ENCODE measurements around the gene SNRK.

Gene SNRK

GRCh38 chr3:43286115-43286840 lies at the start of gene SNRK:
SNRK (plus strand) TSS chr3:43286540; CDS start chr3:43303204, 16,664 bp downstream.
- peak; percentile 94 for DNase-seq

DNA sequence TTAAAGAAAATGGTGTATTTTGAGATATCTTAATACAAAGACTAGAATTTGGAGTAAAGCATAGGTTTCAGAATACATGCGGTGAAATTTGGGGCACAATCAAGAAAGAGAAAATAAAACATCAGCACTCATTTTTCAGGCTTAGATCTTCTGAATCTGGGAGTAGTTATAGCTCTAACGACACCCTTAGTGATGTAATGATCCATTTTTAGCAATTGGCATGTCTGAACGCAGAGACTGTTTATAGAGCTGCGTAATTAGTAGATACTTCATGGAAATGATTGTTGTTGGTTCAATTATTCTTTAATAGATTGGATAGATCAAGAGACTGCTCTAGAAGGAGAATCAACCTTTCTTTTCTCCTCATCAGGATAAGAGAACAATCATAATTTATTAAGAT lies 47.5 kb upstream of the SNRK start:
- DNase-seq, result no peak

GRCh38 chr3:43239755-43240154 lies 46.6 kb upstream of the SNRK start:
- no peak for DNase-seq

DNA sequence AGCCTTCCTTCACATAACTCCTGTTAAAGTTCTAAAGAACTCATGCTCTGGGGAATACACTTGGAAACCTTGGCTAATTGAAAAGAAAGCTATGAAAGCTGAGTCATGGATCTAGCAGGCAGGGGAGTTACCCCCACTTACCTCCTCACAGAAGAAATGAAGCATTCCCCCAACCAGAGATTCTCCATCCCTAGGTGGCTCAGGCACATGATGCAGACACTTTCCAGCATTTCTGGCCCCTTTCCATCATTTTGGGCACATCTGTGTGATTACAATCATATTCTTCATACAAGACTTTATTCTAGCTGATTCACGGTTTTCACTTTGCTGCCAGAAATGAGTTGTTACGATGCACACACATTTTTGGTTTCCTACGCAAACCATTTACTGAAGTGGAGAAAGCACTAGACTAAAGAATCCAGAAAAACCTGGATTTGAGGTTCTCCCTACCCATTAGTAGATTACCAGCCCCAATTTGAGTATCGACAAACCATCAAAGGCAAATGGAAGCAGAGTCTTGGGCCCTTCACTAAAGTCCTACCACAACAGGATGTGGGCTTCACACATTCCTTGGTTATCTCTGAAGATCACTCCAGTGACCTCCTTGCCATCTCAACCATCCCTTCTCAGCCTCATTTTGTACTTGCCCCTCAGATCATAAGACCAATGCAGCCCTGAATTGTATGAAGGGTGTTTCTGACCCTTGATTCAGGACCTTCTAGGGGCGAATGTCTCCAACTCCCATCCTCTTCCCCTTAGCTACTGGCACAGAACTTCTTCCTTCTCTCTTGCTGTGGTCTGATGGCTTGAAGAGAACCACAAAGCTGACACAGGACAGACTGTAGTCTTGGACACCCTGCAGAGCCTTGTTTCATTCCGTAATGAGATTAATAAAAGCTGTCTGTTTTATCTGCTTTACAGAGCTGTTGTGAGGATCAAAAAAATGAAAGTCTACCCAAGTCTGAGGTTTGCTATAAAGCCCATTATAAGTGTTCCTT lies 42.5 kb upstream of the SNRK start:
- no peak for DNase-seq

DNA sequence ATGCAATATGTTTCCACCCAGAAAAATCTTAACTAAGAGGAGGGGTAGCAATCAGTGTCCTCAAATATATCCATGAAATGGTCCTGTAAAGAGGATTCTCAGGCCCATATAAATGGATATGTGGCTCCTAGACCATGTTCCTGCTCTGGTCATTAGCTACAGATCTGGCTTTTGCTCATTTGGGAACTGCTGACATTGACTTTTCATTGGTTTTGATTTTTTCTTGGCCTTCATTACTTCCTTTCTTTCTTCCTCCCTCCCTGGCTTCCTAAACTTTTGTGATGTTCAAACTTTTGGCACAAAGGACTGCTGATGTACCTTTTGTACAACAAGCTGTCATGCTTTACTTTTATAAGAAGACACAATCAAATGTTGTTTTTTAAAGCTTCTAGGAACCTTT lies 41.6 kb upstream of the SNRK start:
- DNase-seq, result no peak

DNA sequence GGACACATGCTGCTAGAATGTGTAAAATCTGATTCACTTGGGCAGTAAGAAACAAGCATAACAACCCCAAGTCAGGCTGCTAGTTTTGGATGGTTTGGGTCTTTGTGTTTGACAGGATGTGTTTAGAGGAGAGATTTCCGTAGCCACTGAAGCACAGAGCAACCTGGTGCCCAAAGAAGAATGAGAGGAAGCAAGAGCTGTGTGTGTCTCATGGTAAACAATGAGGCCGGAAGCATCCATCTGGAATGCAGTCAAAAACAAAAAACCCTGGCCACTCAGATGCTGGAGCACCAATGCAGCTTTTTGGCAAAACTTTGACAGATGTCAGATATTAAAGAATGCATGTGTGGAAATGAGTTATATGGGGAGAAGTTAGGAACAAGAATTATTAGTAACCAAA lies 39.4 kb upstream of the SNRK start:
- DNase-seq, result no peak

DNA sequence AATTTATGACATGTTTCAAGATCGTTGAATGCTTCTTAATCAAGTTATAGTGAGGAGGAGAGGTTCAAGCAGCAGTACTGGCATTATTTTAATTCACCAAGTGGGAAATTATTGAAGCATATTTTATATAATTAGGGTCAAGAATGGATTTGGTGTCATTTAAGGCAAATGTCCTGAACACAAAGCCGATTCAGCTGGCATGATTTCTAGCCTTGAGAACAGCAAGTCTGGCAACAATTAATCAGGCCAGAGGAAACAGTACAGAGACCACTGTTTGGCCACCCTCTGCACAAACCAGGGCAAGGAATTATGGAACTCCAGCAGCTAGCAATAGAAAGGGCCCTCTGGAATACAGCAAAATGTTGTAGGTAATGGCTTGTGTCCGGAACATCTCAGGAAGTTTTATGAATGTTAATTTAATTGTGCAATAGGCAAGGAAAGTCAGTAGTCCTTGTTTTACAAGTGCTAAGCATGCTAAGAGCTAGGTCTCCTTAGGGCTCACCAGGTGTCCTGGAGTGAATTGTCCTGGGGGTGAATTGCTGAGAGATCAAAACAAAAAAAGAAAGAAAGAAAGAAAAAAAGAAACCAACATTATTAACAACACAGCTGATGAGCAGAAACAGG lies 38.7 kb upstream of the SNRK start:
- DNase-seq, result no peak

DNA sequence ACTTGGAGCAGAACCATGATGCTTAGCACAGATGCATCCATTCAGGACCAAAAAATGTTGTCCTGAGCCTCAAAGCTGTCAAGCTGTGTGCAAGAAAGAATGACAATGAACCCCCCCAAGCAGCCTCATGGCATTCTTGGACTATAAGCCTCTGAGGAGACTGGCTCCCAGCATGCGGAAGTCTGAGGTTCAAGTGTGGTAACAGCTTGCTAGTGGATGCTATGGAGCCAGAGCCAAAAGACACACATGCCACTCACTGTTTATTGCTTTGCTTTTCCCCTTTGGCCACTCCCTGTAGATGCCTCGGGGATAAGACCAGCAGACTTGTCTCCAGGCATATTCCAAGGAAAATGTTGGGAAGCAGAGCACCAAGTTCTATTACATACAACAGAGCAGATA lies 38.2 kb upstream of the SNRK start:
- no peak for DNase-seq

DNA sequence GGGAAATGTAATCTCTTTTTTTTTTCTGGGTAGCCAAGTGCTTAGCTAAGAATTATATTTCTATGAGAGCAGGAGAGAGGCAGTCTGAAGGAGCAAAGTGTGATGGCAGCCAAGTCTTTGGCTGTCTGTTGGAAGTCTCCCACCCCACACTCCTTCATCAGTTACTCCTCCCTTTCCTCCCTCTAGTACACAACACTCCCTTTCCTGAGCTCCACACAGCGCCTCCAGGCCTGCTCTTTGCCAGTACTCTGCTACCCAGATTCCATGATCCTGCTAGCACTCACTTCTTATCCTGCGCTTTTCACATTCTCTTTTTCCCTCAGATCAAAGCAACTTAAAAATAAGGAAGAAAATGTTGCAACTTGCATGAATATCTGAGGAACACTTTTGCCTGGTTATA lies 37.4 kb upstream of the SNRK start:
- no peak for DNase-seq

GRCh38 chr3:43249405-43249804 lies 36.9 kb upstream of the SNRK start:
- DNase-seq, result no peak

DNA sequence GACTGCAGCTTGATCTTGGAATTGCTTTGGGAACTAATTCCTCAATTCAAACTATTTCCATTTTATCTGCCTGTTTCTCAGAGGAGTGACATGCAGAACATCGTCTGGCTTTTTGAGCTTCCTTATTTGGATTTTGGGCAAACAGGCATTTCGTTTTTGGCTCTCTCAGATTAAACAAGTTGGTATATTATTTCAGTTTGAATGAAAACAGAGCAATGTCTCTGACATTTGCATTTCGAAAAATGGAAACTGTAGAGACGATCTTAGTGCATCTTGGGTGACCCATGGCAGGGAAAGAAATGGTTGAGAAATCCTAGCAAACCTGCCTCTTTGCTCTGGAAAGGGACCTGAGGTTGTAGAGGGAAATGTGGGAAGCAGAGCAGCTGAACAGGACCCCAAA lies 33.0 kb upstream of the SNRK start:
- DNase-seq, result no peak

- no peak for DNase-seq
These were observed 32.2 kb upstream of the SNRK start for GRCh38 chr3:43254125-43254524.

DNA sequence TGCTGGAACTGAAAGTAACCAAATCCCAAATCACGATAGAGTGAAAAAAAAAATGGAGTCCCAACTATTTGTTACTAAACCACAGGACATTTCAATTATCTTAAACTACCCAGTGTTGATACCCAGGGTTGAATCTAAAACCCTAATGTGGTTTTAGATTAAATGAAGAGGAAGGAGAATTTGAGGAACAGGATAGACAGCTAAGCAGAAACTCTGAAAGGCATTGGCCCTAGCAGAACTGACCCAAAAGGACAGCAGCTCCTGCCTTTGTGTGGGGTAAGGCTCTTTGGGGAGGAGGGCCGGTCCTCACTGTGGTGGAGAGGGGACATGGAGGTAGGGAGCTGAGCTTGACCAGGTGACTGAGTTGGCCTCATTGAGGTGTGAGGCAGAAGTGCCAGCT lies 30.7 kb upstream of the SNRK start:
- no peak for DNase-seq

GRCh38 chr3:43256714-43257461 lies 29.5 kb upstream of the SNRK start:
- DNase-seq, result no peak

DNA sequence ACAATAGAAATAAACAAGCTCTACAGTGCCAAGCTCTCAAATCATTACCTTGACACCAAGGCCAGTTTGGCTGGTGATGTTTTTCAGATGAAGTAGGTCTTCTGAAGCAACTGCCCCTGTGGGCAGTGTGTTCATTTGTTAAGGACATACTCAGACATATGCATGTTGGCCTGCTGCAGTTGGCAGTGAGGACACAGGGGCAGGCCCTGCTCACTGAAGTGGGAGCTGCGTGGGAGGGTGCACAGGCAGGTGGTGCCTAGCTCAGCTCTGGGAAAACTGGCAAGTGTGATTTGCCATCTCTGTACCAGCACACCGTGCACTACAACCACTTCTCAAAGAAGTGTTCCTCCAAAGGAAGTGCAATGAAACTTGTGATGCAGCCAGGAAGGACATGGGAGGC lies 28.5 kb upstream of the SNRK start:
- no peak for DNase-seq

DNA sequence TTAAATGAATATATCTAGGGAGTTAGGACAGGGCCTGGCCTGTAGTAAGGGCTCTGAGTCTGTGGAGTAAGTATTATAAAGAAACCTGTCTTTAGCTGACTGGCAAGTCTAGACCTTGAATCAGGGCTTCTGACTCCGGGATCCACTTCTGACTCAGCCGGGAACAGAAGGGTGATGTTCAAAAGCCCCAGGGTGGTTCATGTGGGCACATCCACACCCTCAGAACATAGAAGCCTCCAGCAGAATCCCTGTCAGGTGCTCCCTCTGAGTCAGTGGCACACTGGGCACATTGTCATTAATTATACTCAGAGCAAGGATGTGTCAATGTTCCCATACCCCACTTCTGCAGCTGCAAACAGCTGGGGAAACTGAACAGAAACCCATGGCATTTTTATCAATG lies 26.7 kb upstream of the SNRK start:
- DNase-seq, result peak; percentile 12

- DNase-seq, result no peak
These were observed 25.9 kb upstream of the SNRK start for GRCh38 chr3:43260412-43260811.

DNA sequence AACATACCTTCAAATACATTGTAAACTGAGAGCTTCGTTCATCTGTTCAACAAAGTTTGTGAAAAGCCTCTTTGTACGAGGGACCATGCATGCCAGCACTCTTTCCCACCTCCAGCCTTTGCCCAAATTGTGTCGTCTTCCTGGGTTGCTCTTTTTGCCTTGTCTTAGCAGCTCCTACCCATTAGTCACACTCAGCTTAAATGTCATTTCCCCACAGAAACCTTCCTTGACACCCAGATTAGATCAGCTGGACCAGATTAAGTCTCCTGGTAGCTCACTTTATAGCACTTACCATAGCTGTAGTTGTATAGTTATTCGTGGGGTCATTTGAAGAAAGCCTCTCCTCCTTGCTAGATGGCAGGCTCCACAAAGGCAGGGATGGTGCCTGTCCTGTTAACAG lies 24.1 kb upstream of the SNRK start:
- no peak for DNase-seq

- DNase-seq, result no peak
These were observed 19.9 kb upstream of the SNRK start for GRCh38 chr3:43266451-43266850.

- DNase-seq, result no peak
These were observed 19.3 kb upstream of the SNRK start for GRCh38 chr3:43266995-43267394.

DNA sequence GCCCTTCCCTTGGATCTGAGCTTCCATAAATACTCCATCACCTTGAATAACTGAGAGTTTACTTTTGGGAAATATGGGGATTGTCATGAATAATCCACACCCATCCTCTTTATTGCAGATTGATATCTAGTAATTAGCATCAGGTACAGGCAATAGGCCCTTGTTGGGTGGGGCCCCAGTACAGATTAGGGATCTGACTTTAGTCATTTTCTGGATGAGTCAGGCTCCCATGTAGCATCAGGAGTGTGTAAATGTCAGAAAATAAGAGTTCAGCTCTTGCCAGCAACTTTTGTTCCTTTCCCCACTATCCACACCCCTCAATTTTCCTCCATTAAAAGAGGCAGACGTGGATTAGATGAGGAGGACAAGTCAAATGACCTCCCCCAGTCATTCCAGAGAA lies 17.7 kb upstream of the SNRK start:
- peak; percentile 19 for DNase-seq

- no peak for DNase-seq
These were observed 16.3 kb upstream of the SNRK start for GRCh38 chr3:43270078-43270477.

GRCh38 chr3:43273416-43273815 lies 12.9 kb upstream of the SNRK start:
- DNase-seq, result no peak

Data from activated CD4-positive, alpha-beta T cell treated with anti-CD3 and anti-CD28 coated beads for 48 hours (primary cell).